HG03135 (cell line): ENCODE measurements around the gene CEACAM1.
"Not testable (repeated sequence)": the region's sequence is repeated elsewhere in the genome, so short reads cannot be mapped to it uniquely, and the experiment has no call there.

ENCODE experiments used
- ATAC-seq: cut with Tn5 transposase; IDR thresholded peaks from one replicate; pipeline ENCODE4 v1.9.1; 2021; ENCODE audit warnings: mild to moderate bottlenecking, moderate library complexity; ENCODE audit not compliant: unreplicated experiment

The CEACAM1 gene

GRCh38 chr19:42477933-42478332 is 50.3 kb downstream of the CEACAM1 start:
- no peak for ATAC-seq

GRCh38 chr19:42477117-42477516 is 51.2 kb downstream of the CEACAM1 start:
- no peak for ATAC-seq

GRCh38 chr19:42475366-42475765 is 52.9 kb downstream of the CEACAM1 start:
- ATAC-seq: no peak

GRCh38 chr19:42474743-42475142 is 53.5 kb downstream of the CEACAM1 start:
- no peak for ATAC-seq

GRCh38 chr19:42473686-42474085 is 54.6 kb downstream of the CEACAM1 start:
- ATAC-seq: no peak

GRCh38 chr19:42472402-42473147 is 55.7 kb downstream of the CEACAM1 start:
- ATAC-seq: no peak

- ATAC-seq: no peak
Observed at GRCh38 chr19:42471554-42472249, 56.6 kb downstream of the CEACAM1 start.

GRCh38 chr19:42469311-42470235 is 58.7 kb downstream of the CEACAM1 start:
- no peak for ATAC-seq

- no peak for ATAC-seq
Observed at GRCh38 chr19:42468273-42468796, 59.9 kb downstream of the CEACAM1 start.

GRCh38 chr19:42467183-42467760 is 61.0 kb downstream of the CEACAM1 start:
- ATAC-seq: no peak

GRCh38 chr19:42466521-42467182 is 61.6 kb downstream of the CEACAM1 start:
- peak; percentile 11 for ATAC-seq

- ATAC-seq: peak; percentile 68
Observed at GRCh38 chr19:42465827-42466280, 62.4 kb downstream of the CEACAM1 start.

- ATAC-seq: no peak
Observed at GRCh38 chr19:42461700-42462324, 66.5 kb downstream of the CEACAM1 start.

GRCh38 chr19:42461231-42461630 is 67.0 kb downstream of the CEACAM1 start:
- ATAC-seq: not testable (repeated sequence)

GRCh38 chr19:42459926-42460325 is 68.4 kb downstream of the CEACAM1 start:
- no peak for ATAC-seq
